Lower lobe of right lung (tissue), 2 donors: ENCODE measurements around the gene CDH24. TPM values are rescaled to one million over a fixed set of nuclear protein-coding genes. Genes with fewer than 3 reads are reported as not detected.
"Not testable (repeated sequence)": the region's sequence is repeated elsewhere in the genome, so short reads cannot be mapped to it uniquely, and the experiment has no call there.

Experiments
- ATAC-seq, 2 donors: fragments of 200-7000 bp; cut with Tn5 transposase; one replicate each; pipeline ENCODE4 v1.9.1; 2020 to 2022; ENCODE audit warnings: mild to moderate bottlenecking in 2 of 2, moderate library complexity in 2 of 2
- DNase-seq: peaks from one replicate; pipeline ENCODE4 v3.0.0-alpha.2; 2020
- H3K27ac ChIP-seq: fragments of 200-600 bp; one replicate; pipeline ENCODE4 v1.8.0; 2022
- H3K27me3 ChIP-seq: fragments of 200-600 bp; one replicate; pipeline ENCODE4 v1.8.0; 2022; ENCODE audit warnings: low read depth
- H3K36me3 ChIP-seq: fragments of 200-600 bp; one replicate; pipeline ENCODE4 v1.8.0; 2022; ENCODE audit warnings: mild to moderate bottlenecking
- H3K4me1 ChIP-seq: fragments of 200-600 bp; one replicate; pipeline ENCODE4 v1.8.0; 2022
- H3K4me3 ChIP-seq: fragments of 200-600 bp; one replicate; pipeline ENCODE4 v1.8.0; 2022; ENCODE audit warnings: mild to moderate bottlenecking
- H3K9me3 ChIP-seq: fragments of 200-600 bp; one replicate; pipeline ENCODE4 v1.8.0; 2022
- intact Hi-C: fragments of 100-400 bp; cut with DNase I; formaldehyde crosslinking; loops from one replicate; pipeline ENCODE4 v1.11.0; 2022
- total RNA-seq: library from RNA; stranded (reverse); fragmentation: NEBNext Ultra II Directional; extraction: Animal tissue kit (Norgen Biotek cat#: 25700); gene quantifications from one replicate; pipeline ENCODE4 v1.2.1, GENCODE V29; 2021
- TF ChIP-seq, protein P1 (sequence below): fragments of 200-600 bp; IDR thresholded peaks from one replicate; pipeline ENCODE4 v1.8.0; 2022; ENCODE audit warnings: antibody characterized with exemption, mild to moderate bottlenecking
- donor health status: DM: no; HTN: yes; CAD: no; lungs with severe emphysema.

CDH24 gene
- total RNA-seq, 1 donor from 2014 or later, result 5.6 TPM

DNA sequence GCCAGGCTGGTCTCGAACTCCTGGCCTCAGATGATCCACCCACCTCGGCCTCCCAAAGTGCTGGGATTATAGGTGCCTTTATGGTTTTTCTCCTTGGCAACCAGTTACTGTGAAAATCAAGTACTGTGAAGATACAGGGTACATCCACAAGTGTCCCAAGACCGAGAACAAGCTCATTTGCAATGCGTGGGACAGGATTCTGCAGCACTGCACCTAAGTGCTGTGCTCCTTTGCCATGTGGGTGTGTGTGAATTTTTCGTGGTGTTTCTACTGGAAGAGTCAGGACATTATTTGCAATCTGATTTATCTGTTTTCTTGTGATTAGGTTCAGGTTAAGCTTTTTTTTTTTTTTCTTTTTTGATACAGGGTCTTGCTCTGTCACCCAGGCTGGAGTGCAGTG, 40.2 kb downstream of the CDH24 start:
- Histone ChIP-seq H3K9me3 (no peaks in the 10 kb centered on the region), H3K4me3 (no peak overlapping the region), H3K27ac (no peak overlapping the region), H3K27me3 (no peaks in the 10 kb centered on the region), H3K36me3 (no peaks in the 10 kb centered on the region), H3K4me1 (no peaks in the 10 kb centered on the region)
- TF ChIP-seq, protein P1, sequence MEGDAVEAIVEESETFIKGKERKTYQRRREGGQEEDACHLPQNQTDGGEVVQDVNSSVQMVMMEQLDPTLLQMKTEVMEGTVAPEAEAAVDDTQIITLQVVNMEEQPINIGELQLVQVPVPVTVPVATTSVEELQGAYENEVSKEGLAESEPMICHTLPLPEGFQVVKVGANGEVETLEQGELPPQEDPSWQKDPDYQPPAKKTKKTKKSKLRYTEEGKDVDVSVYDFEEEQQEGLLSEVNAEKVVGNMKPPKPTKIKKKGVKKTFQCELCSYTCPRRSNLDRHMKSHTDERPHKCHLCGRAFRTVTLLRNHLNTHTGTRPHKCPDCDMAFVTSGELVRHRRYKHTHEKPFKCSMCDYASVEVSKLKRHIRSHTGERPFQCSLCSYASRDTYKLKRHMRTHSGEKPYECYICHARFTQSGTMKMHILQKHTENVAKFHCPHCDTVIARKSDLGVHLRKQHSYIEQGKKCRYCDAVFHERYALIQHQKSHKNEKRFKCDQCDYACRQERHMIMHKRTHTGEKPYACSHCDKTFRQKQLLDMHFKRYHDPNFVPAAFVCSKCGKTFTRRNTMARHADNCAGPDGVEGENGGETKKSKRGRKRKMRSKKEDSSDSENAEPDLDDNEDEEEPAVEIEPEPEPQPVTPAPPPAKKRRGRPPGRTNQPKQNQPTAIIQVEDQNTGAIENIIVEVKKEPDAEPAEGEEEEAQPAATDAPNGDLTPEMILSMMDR, result no peak
- intact Hi-C loops, result no loop called here
- DNase-seq (no peak), ATAC-seq (no peak)

DNA sequence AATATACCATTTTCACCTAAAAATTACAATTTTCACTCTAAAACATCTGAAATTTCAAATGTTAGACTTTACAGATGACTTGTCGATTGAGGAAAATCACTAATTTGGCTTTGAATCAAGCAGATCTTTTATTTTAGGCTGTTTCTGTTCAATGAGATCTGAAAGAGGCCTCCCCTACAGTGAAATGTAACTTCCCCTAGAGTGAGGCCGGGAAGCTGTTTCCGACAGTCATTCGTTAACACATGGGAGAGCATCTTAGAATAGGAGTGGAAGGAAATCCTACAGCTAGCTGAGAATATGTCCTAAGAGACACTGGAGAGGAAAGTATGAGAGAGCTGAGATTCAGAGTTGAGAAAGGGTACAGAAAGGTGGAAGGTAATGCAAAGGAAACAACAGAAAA, 41.7 kb downstream of the CDH24 start:
- Histone ChIP-seq H3K9me3 (no peaks in the 10 kb centered on the region), H3K27me3 (no peaks in the 10 kb centered on the region), H3K36me3 (no peaks in the 10 kb centered on the region), H3K4me1 (no peaks in the 10 kb centered on the region), H3K4me3 (no peak overlapping the region), H3K27ac (no peak overlapping the region)
- intact Hi-C loops, result no loop called here
- DNase-seq, result no peak
- TF ChIP-seq, protein P1, result no peak
- ATAC-seq, result no peak

DNA sequence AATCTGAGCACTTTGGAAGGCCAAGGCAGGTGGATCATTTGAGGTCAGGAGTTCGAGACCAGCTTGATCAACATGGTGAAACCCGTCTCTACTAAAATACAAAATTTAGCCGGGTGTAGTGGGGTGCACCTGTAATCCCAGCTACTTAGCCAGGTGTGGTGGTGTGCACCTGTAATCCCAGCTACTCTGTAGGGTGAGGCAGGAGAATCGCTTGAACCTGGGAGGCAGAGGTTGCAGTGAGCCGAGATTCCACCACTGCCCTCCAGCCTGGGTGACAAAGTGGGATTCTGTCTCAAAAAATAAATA, 43.6 kb downstream of the CDH24 start:
- H3K9me3 ChIP-seq, intact Hi-C loops, H3K27ac ChIP-seq, DNase-seq, H3K4me1 ChIP-seq, ATAC-seq, H3K36me3 ChIP-seq, H3K27me3 ChIP-seq, H3K4me3 ChIP-seq: not testable (repeated sequence)

DNA sequence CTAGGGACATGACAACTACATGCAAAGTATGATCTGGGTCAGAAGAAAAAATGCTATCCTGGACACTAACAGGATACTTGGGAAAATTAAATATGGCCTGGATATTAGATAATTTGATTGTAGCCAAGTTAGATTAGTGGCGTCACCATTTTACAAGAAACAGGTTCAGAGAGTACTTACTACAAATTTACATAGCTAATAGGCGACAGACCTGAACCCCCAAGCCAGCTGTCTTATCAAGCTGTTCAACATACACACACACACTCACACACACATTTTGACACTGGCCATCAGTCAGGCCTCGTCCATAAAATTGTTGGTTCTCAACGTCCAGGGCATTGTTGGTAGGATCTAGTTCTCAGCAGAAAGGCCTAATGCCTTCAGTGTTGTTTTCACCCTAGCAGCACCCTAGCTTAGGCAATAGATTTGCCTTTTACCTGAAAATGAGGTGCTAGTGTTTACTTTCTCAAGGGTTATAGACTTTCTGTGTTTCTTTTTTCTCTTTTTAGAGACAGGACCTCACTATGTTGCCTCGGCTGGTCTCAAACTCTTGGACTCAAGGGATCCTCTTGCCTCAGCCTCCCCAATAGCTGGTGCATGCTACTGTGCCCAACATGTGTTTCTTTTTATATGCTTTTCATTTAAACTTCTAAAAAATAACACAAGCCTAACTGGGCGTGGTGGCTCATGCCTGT, 44.1 kb downstream of the CDH24 start:
- Histone ChIP-seq H3K36me3 (no peaks in the 10 kb centered on the region), H3K4me1 (peaks cover 7% of the 10 kb centered on the region), H3K4me3 (no peak overlapping the region), H3K27ac (no peak overlapping the region), H3K9me3 (no peaks in the 10 kb centered on the region), H3K27me3 (no peaks in the 10 kb centered on the region)
- no peak for DNase-seq
- ATAC-seq, result no peak
- TF ChIP-seq, protein P1, result no peak
- intact Hi-C loops, result no loop called here

DNA sequence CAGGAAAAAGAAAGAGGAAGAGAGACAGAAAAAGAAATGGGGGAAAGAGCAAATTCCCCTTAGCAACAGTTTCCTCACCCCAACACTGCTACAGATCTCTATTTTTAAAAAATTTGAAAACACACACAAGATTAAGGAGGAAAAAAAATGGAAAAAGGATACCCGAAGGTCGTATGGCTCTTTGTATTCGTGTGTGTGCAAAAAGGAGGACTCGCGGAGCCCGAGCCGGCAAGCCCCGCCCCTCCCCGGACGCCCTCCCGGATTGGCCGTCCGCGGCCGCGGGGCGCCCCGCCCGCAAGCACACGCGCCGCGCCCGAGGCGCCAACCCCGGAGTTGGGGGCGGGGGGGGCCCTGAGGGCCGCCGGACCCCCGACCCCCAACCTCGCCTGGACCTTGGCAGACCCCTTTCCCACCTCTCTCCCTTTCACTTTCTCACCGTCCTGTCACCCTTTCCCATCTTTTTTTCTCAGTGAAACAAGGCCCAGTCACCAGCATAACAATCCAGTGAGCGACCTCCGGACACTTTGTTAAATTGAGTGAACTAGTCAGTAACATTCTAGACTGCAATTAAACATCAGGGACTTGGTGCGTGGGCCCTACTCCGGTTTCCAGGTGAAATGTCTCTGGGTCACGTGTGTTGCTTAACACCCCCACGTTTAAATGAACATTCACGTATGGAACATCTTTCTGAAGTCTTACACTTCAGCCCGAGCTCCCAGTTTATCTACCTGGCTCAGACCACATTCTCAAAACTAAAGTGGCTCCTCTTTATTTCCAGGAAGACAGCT, 47.2 kb downstream of the CDH24 start, which contains the start of gene C14orf93:
TSS of gene C14orf93 (minus strand) at position 205 of the 788 bp plus-strand sequence. CDS start 11,120 bp downstream, outside the sequence.
- intact Hi-C loops, result no loop called here
- ATAC-seq, result peak; percentile 54 to 74
- TF ChIP-seq, protein P1, result no peak

DNA sequence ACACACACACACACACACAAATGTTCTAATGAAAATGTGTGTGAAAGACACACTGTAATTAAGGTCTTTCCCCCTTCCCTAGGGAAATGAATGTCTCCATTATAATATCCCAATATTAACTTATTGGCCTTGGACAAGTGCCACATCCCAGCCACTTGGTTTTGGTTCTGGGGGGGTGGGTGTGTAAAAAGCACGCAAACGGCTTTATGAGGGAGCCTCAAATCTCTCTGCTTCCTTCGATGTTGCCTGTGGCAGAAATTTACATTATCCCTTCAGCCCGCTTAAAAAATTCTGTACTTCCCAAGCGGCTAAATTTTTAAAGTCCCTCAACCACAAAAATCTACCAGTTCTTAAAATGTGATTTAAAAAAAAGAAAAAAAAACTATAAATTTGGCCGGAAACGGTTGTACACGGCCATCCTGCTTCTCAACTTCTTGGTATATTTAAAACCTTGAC, 47.8 kb downstream of the CDH24 start:
- no peak for ATAC-seq
- Histone ChIP-seq H3K27ac (peak overlapping the region; percentile 84), H3K27me3 (no peaks in the 10 kb centered on the region), H3K9me3 (no peaks in the 10 kb centered on the region), H3K4me3 (peak overlapping the region; percentile 58), H3K4me1 (peaks cover 27% of the 10 kb centered on the region), H3K36me3 (no peaks in the 10 kb centered on the region)
- intact Hi-C loops, result no loop called here
- TF ChIP-seq, protein P1, result no peak
- no peak for DNase-seq

More for the DNA sequence above, 47.2 kb downstream of the CDH24 start, which contains the start of gene C14orf93:
- Histone ChIP-seq H3K36me3 (no peaks in the 10 kb centered on the region), H3K4me1 (peaks cover 27% of the 10 kb centered on the region), H3K9me3 (no peaks in the 10 kb centered on the region), H3K4me3 (peak within 1 kb of the TSS; percentile 58), H3K27ac (peak within 1 kb of the TSS; percentile 84), H3K27me3 (no peaks in the 10 kb centered on the region)
- peak; percentile 91 for DNase-seq
